Loucy (cell line): ENCODE results near the gene CD248.

Experiments
- H2AFZ ChIP-seq: fragments of 200-600 bp; sonication (generic); 2 replicates; pipeline ENCODE4 v1.6.0; 2016; ENCODE audit warnings: antibody characterized with exemption, mild to moderate bottlenecking, low read length, moderate library complexity
- H3F3A ChIP-seq: fragments of 200-600 bp; 2 replicates; pipeline ENCODE4 v1.6.0; 2016; ENCODE audit warnings: antibody characterized with exemption, low read depth, mild to moderate bottlenecking
- H3K27me3 ChIP-seq: fragments of 200-600 bp; sonication (generic); 2 replicates; pipeline ENCODE4 v1.6.1; 2014; ENCODE audit warnings: low read length, mild to moderate bottlenecking; ENCODE audit not compliant: insufficient read depth, poor library complexity, severe bottlenecking
- H3K36me3 ChIP-seq: fragments of 200-600 bp; sonication (generic); 2 replicates; pipeline ENCODE4 v1.6.1; 2016; ENCODE audit warnings: low read length; ENCODE audit not compliant: insufficient read depth
- H3K4me1 ChIP-seq: fragments of 200-600 bp; sonication (generic); 2 replicates; pipeline ENCODE4 v1.5.1; 2014; ENCODE audit warnings: low read length, mild to moderate bottlenecking; ENCODE audit not compliant: insufficient read depth, poor library complexity, severe bottlenecking
- H3K4me2 ChIP-seq: fragments of 200-600 bp; sonication (generic); 2 replicates; pipeline ENCODE4 v1.6.0; 2014; ENCODE audit warnings: antibody characterized with exemption, low read length, low read depth, mild to moderate bottlenecking; ENCODE audit not compliant: poor library complexity, severe bottlenecking
- H3K4me3 ChIP-seq: fragments of 200-600 bp; sonication (generic); 2 replicates; pipeline ENCODE4 v1.5.1; 2014; ENCODE audit warnings: low read length, mild to moderate bottlenecking, mixed read lengths; ENCODE audit not compliant: poor library complexity, severe bottlenecking
- H3K79me2 ChIP-seq: fragments of 200-600 bp; sonication (generic); 2 replicates; pipeline ENCODE4 v1.6.1; 2014; ENCODE audit warnings: low read length; ENCODE audit not compliant: insufficient read depth
- H3K9ac ChIP-seq: fragments of 200-600 bp; sonication (generic); 2 replicates; pipeline ENCODE4 v1.6.0; 2014; ENCODE audit warnings: mild to moderate bottlenecking, low read depth, low read length, moderate library complexity; ENCODE audit not compliant: poor library complexity, severe bottlenecking
- H3K9me2 ChIP-seq: fragments of 200-600 bp; sonication (generic); replicated peaks from 2 replicates; pipeline ENCODE4 v1.6.1; 2016; ENCODE audit warnings: low read depth, low read length, mixed read lengths
- H3K9me3 ChIP-seq: fragments of 200-600 bp; sonication (generic); 2 replicates; pipeline ENCODE4 v1.6.1; 2014; ENCODE audit warnings: mild to moderate bottlenecking, antibody characterized with exemption, low read length, low read depth; ENCODE audit not compliant: insufficient read depth
- H4K20me1 ChIP-seq: fragments of 200-600 bp; sonication (generic); 2 replicates; pipeline ENCODE4 v1.6.0; 2014; ENCODE audit warnings: antibody characterized with exemption, low read length, mild to moderate bottlenecking; ENCODE audit not compliant: insufficient read depth, poor library complexity, severe bottlenecking
- EZH2phosphoT487 ChIP-seq: fragments of 200-600 bp; IDR thresholded peaks from 2 replicates; pipeline ENCODE4 v1.6.1; 2018; ENCODE audit warnings: antibody characterized with exemption, mild to moderate bottlenecking, moderate library complexity, borderline replicate concordance
- TF ChIP-seq, protein P1 (sequence below): fragments of 200-600 bp; sonication (generic); conservative IDR thresholded peaks from 2 replicates; pipeline ENCODE4 v1.5.1; 2014; ENCODE audit warnings: mild to moderate bottlenecking, antibody characterized with exemption, low read length

CD248 gene

DNA sequence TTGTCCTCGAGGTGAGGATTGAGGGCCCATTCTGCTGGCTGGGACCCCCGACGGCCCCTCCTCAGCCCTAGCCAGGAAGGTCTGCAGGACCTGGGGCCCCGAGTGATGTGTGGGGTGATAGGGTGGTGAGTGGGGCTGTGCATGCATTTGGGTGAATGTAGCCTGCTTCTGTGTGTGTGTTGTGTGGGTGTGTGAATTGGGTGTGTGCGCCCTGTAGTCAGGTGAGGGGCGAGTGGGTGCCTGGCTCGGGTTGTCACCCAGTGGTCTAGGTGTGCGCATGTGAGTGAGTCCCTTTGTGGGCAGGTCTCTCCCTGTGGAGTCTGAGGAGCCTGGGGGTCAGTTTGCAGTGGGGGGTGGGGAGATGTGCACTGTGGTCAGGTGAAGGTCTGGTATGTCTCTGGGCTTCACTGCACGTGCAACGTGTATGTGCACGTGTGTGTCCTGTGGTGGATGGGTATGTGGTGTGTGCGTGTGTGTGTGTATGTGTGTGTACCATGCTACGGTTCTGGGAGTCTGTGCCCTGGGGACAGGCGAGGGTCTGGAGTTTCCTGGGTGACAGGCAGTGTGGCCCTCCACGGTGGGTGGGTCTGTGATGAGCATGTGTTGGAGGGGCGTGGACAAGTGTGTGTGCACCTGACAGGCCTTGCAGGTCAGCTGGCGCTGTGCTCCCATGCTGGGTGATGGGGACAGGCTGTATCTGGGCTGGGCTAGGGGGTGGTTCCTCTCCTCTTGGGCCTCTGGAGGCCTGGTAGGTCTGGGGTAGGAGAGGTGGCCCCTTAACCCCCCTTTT is 24.1 kb downstream of the CD248 start:
- peaks cover 9% of the 10 kb centered on the region for H3K79me2 ChIP-seq
- no peak overlapping the region for H3K4me3 ChIP-seq
- H3K9ac ChIP-seq, result no peak overlapping the region
- H3F3A ChIP-seq, result no peaks in the 10 kb centered on the region
- TF ChIP-seq, protein P1, sequence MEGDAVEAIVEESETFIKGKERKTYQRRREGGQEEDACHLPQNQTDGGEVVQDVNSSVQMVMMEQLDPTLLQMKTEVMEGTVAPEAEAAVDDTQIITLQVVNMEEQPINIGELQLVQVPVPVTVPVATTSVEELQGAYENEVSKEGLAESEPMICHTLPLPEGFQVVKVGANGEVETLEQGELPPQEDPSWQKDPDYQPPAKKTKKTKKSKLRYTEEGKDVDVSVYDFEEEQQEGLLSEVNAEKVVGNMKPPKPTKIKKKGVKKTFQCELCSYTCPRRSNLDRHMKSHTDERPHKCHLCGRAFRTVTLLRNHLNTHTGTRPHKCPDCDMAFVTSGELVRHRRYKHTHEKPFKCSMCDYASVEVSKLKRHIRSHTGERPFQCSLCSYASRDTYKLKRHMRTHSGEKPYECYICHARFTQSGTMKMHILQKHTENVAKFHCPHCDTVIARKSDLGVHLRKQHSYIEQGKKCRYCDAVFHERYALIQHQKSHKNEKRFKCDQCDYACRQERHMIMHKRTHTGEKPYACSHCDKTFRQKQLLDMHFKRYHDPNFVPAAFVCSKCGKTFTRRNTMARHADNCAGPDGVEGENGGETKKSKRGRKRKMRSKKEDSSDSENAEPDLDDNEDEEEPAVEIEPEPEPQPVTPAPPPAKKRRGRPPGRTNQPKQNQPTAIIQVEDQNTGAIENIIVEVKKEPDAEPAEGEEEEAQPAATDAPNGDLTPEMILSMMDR, result no peak
- TF ChIP-seq EZH2phosphoT487, result no peak
- H3K4me1 ChIP-seq, result peaks cover 19% of the 10 kb centered on the region
- H3K9me2 ChIP-seq, result no peaks in the 10 kb centered on the region
- no peak overlapping the region for H3K4me2 ChIP-seq
- H3K27me3 ChIP-seq, result no peaks in the 10 kb centered on the region
- H4K20me1 ChIP-seq, result no peaks in the 10 kb centered on the region
- no peaks in the 10 kb centered on the region for H3K36me3 ChIP-seq
- no peaks in the 10 kb centered on the region for H3K9me3 ChIP-seq
- H2AFZ ChIP-seq, result no peak overlapping the region

DNA sequence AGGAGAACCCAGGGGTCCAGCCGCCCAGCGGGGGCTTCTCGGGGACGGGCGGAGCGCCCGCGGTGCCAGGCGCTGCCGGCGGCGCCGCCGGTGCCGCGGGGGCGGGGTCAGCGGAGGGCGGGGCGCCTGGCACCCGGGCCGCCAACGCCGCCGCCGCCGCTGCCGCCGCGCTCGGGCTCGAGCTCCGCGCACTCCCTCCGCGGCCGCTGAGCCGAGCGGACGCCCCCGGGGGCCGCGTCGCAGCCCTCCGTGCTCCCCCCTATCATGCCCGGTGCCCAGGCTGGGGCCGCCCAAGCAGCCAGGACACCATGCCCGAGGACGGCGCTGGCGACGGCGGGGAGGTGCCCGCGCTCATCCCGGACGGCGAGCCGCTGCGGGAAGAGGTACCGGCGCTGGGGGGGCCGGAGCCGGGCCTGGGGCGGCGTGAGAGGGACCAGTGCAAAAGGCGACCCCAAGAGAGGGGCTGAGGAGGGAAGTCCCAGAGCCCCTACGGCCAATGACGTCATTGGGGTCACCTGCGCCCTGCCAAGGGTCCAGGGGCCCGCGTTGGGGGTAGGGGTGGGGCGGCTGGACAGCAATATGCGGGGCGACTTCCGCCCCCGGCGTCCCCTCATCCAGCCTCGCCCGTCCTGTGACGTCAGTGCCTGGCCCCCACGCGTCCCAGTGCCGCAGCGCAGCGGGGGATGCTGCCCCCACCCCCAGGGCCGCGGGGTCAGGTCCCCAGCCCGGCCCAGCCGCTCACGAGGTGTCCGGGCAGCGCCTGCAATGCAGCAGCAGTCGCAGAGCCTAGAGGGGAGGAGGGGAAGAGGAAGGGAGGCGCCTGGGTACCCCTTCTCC is 24.9 kb downstream of the CD248 start, which contains the start of gene TMEM151A:
Gene TMEM151A (plus strand): TSS at position 189 of the 837 bp plus-strand sequence. CDS start 120 bp downstream, at position 309.
- Histone ChIP-seq H3K9me2 (no peaks in the 10 kb centered on the region), H3F3A (no peaks in the 10 kb centered on the region), H3K4me1 (peaks cover 22% of the 10 kb centered on the region), H3K36me3 (no peaks in the 10 kb centered on the region), H3K27me3 (no peaks in the 10 kb centered on the region), H4K20me1 (no peaks in the 10 kb centered on the region), H3K4me2 (no peak within 1 kb of the TSS), H3K9ac (no peak within 1 kb of the TSS), H2AFZ (no peak within 1 kb of the TSS), H3K79me2 (peaks cover 14% of the 10 kb centered on the region), H3K4me3 (no peak within 1 kb of the TSS), H3K9me3 (no peaks in the 10 kb centered on the region)
- no peak for TF ChIP-seq EZH2phosphoT487
- TF ChIP-seq, protein P1, result no peak

DNA sequence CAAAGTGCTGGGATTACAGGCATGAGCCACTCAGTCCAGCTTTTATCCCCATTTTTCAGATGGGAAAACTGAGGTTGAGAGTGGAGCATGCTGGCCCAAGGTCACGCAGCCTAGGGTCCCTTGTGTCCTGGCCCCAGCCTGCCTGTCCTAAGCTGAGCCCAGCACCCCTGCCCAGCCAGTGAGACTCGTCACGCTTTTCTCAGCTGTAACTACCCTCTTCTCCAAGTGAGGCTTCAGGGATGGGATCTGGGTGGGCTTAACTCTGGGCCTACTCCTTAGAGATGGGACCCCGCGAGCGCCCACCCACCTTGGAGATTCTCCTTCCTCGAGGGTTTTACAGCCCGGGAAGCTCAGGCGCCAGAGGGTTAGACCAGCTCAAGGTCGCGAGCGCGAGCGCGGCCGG is 25.5 kb downstream of the CD248 start:
- Histone ChIP-seq H2AFZ (no peak overlapping the region), H3K9me2 (no peaks in the 10 kb centered on the region), H3K4me3 (no peak overlapping the region), H3K36me3 (no peaks in the 10 kb centered on the region), H3K27me3 (no peaks in the 10 kb centered on the region), H3K4me2 (no peak overlapping the region), H3K9ac (no peak overlapping the region), H3K4me1 (peaks cover 22% of the 10 kb centered on the region), H3K9me3 (no peaks in the 10 kb centered on the region), H3F3A (no peaks in the 10 kb centered on the region), H4K20me1 (no peaks in the 10 kb centered on the region), H3K79me2 (peaks cover 14% of the 10 kb centered on the region)
- TF ChIP-seq, protein P1, result no peak
- TF ChIP-seq EZH2phosphoT487, result no peak
